Skin of body (tissue), 3 donors: ENCODE measurements around the gene ANG. TPM values are rescaled to one million over a fixed set of nuclear protein-coding genes. Genes with fewer than 3 reads are reported as not detected.

Experiments
- DNase-seq: peaks from one replicate; lab custom pipeline; 2025; lab: John Stamatoyannopoulos, UW
- small RNA-seq: library from RNA; depleted of rRNA; stranded (forward); fragments of <200 nt; gene quantifications from one replicate; pipeline ENCODE3, GENCODE V24; 2014; ENCODE audit warnings: low replicate concordance
- total RNA-seq: library from RNA; depleted of rRNA; stranded (reverse); fragments of >200 nt; gene quantifications from one replicate; pipeline ENCODE4 v1.2.3, GENCODE V29; 2014

ANG gene
- total RNA-seq, 1 donor from 2014 or later, result 9.6 TPM

DNA sequence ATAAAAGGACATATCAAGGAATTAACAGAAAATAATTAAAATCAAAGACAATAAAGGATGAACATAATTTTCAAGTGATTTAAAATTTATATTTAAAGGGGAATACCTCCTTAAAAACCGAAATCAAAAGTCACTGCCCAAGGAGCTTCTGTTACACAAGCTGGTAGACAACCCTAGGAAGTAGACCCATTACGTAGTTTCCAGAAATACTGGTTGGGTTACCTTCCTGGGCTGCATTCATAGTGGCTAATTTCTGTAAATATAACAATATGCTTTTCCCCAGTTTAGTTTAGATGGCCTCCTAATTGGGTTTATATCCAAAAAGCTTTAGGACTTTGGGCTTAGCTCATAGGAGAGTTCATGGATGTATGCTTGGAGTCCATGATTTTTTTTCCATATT, 55.0 kb downstream of the ANG start:
- no peak for DNase-seq

Small RNAs within 50 kb of the gene (small RNA-seq; reads per million reads assigned to genes)
- gene RF00019, result not detected

Other genes starting within 250 kb of the ANG start
- 33.6 TPM for gene OSGEP, start 234.0 kb upstream of the ANG start, total RNA-seq
- gene APEX1, start 233.5 kb upstream of the ANG start, total RNA-seq, result 60.7 TPM
- gene PIP4P1, start 227.3 kb upstream of the ANG start, total RNA-seq, result 17.6 TPM
- gene PNP, start 219.4 kb upstream of the ANG start, total RNA-seq, result 24.4 TPM
- not detected for gene RNASE10, start 183.2 kb upstream of the ANG start, total RNA-seq
- not detected for gene RNASE9, start 127.7 kb upstream of the ANG start, total RNA-seq
- not detected for gene RNASE11, start 100.8 kb upstream of the ANG start, total RNA-seq
- not detected for gene RNASE12, start 97.4 kb upstream of the ANG start, total RNA-seq
- not detected for gene OR6S1, start 47.1 kb upstream of the ANG start, total RNA-seq
- 31.1 TPM for gene RNASE4, start 4.2 kb upstream of the ANG start, total RNA-seq
- not detected for gene EDDM3A, start 57.1 kb downstream of the ANG start, total RNA-seq
- gene EDDM3B, start 79.6 kb downstream of the ANG start, total RNA-seq, result not detected
- gene RNASE6, start 92.5 kb downstream of the ANG start, total RNA-seq, result 7.9 TPM
- 148 TPM for gene RNASE1, start 114.1 kb downstream of the ANG start, total RNA-seq
- gene RNASE3, start 202.6 kb downstream of the ANG start, total RNA-seq, result 2.7 TPM